ENCODE data around the gene FCER1A. TPM values are rescaled to one million over a fixed set of nuclear protein-coding genes. Genes with fewer than 3 reads are reported as not detected.
"Not testable (repeated sequence)": the region's sequence is repeated elsewhere in the genome, so short reads cannot be mapped to it uniquely, and the experiment has no call there.

FCER1A gene
- total and polyA plus RNA-seq, 2 donors (not counting 1 experiment from before 2014, with no cell fraction given): not detected

DNA sequence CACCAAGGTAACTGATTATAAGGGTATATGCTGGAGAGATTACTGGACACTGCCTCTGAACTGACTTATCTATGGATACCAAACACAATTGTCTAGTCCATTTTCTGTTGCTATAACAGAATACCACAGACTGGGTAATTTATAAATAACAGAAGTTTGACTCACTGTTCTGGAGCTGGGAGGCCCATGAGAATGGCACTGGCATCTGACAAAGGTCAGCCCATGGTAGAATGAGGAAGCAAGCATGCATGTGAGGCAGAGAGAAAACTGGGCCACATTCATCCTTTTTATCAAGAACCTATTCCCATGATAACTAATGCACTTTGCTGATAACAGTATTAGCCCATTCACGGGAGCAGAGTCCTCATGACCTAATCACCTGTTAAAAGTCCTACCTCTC, 37.4 kb downstream of the FCER1A start:
- Histone ChIP-seq H3K9ac (ENCODE audit: insufficient read depth, low read length) (no peak overlapping the region), H3K36me3 (ENCODE audit: control insufficient read depth, insufficient read depth, low read length) (no peaks in the 10 kb centered on the region), H3K27me3 (ENCODE audit: control insufficient read depth, insufficient read depth, low read length) (no peaks in the 10 kb centered on the region), H2AFZ (ENCODE audit: low read length) (no peak overlapping the region), H4K20me1 (ENCODE audit: control insufficient read depth, extremely low read depth, insufficient read depth, low read length) (no peaks in the 10 kb centered on the region), H3K9me3 (ENCODE audit: control insufficient read depth, insufficient read depth, low read depth, low read length) (no peaks in the 10 kb centered on the region), H3K27ac (ENCODE audit: insufficient read depth, low read length) (no peak overlapping the region), H3K79me2 (ENCODE audit: control insufficient read depth, insufficient read depth, low read length) (no peaks in the 10 kb centered on the region), H3K4me2 (ENCODE audit: extremely low read depth, insufficient read depth, low read length) (no peak overlapping the region), H3K4me1 (ENCODE audit: control insufficient read depth, extremely low read depth, insufficient read depth, low read length) (no peaks in the 10 kb centered on the region), H3K4me3 (replicated peaks in 1 of 4; ENCODE audit: control extremely low read depth in 1 of 4, insufficient read depth in 1 of 4, low read depth in 3 of 4, low read length in 4 of 4) (no peak overlapping the region)
- DNase-seq (ENCODE audit: low read depth in 2 of 2): no peak
- TF ChIP-seq, protein P1, sequence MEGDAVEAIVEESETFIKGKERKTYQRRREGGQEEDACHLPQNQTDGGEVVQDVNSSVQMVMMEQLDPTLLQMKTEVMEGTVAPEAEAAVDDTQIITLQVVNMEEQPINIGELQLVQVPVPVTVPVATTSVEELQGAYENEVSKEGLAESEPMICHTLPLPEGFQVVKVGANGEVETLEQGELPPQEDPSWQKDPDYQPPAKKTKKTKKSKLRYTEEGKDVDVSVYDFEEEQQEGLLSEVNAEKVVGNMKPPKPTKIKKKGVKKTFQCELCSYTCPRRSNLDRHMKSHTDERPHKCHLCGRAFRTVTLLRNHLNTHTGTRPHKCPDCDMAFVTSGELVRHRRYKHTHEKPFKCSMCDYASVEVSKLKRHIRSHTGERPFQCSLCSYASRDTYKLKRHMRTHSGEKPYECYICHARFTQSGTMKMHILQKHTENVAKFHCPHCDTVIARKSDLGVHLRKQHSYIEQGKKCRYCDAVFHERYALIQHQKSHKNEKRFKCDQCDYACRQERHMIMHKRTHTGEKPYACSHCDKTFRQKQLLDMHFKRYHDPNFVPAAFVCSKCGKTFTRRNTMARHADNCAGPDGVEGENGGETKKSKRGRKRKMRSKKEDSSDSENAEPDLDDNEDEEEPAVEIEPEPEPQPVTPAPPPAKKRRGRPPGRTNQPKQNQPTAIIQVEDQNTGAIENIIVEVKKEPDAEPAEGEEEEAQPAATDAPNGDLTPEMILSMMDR (conservative IDR thresholded peaks at IDR 0.05 in 1 of 2, IDR thresholded peaks at IDR 0.05 in 1 of 2; ENCODE audit: low read depth in 1 of 2, low read length in 2 of 2): no peak
- no peak for TF ChIP-seq EZH2 (IDR thresholded peaks at IDR 0.05; ENCODE audit: low read length, missing control alignments)

DNA sequence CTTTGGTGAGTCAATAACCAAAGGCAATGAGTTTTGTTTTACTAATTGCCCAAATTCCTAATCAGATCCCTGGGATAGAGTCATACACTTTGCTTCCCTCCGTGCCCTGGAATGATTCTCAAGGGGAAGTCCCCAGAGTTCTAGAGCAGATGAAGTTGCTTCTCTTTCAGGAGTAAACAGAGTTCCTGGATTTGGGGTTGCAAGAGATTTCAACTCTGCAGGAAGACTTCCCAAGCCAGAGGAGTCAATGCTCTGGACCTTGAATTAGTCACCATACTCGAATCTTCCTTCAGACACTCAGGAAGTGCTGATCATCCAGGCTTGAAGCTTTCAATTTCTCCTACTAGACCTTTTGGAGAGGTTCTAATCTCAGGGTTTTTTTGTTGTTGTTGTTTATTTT, 39.6 kb downstream of the FCER1A start:
- Histone ChIP-seq H3K36me3 (ENCODE audit: control insufficient read depth, insufficient read depth, low read length) (no peaks in the 10 kb centered on the region), H3K9me3 (ENCODE audit: control insufficient read depth, insufficient read depth, low read depth, low read length) (no peaks in the 10 kb centered on the region), H3K79me2 (ENCODE audit: control insufficient read depth, insufficient read depth, low read length) (no peaks in the 10 kb centered on the region), H3K4me1 (ENCODE audit: control insufficient read depth, extremely low read depth, insufficient read depth, low read length) (no peaks in the 10 kb centered on the region), H3K4me3 (replicated peaks in 1 of 4; ENCODE audit: control extremely low read depth in 1 of 4, insufficient read depth in 1 of 4, low read depth in 3 of 4, low read length in 4 of 4) (no peak overlapping the region), H2AFZ (ENCODE audit: low read length) (no peak overlapping the region), H3K4me2 (ENCODE audit: extremely low read depth, insufficient read depth, low read length) (no peak overlapping the region), H3K27me3 (ENCODE audit: control insufficient read depth, insufficient read depth, low read length) (no peaks in the 10 kb centered on the region), H3K27ac (ENCODE audit: insufficient read depth, low read length) (no peak overlapping the region), H3K9ac (ENCODE audit: insufficient read depth, low read length) (no peak overlapping the region), H4K20me1 (ENCODE audit: control insufficient read depth, extremely low read depth, insufficient read depth, low read length) (no peaks in the 10 kb centered on the region)
- no peak for DNase-seq (ENCODE audit: low read depth in 2 of 2)
- TF ChIP-seq, protein P1 (conservative IDR thresholded peaks at IDR 0.05 in 1 of 2, IDR thresholded peaks at IDR 0.05 in 1 of 2; ENCODE audit: low read depth in 1 of 2, low read length in 2 of 2): no peak
- no peak for TF ChIP-seq EZH2 (IDR thresholded peaks at IDR 0.05; ENCODE audit: low read length, missing control alignments)

DNA sequence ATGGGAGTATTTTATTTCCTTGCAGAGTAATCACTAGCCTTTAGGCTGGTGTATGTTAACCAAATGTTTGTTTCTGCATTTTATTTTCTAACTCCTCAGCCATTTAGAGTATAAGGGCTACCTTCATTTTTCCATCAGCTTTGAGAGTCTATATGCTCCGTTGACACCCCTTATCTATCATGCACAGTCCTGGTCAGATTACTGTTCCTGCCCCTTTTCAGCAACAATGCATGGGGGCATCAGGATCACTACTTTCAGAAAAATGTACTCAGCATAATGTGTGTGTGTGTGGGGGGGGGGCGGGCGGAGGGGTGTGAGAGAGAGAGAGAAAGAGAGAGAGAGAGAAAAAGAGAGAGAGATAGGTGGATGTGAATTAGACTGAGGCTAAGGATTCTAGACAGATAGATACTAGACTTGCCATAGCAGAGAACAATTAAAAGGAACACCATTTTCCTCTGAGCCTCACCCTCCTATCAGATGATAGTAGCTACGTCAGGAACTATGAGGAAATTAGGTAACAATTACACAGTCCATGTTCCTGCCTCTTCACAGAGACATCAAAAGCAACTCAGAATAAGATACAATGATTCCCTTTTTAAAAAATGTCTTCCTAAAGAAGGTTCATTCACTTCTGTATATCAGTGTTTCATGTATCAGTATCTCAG, 40.8 kb downstream of the FCER1A start:
- H3K4me3 ChIP-seq (replicated peaks in 1 of 4; ENCODE audit: control extremely low read depth in 1 of 4, insufficient read depth in 1 of 4, low read depth in 3 of 4, low read length in 4 of 4): no peak overlapping the region
- H3K4me1 ChIP-seq (ENCODE audit: control insufficient read depth, extremely low read depth, insufficient read depth, low read length): no peaks in the 10 kb centered on the region
- TF ChIP-seq, protein P1 (conservative IDR thresholded peaks at IDR 0.05 in 1 of 2, IDR thresholded peaks at IDR 0.05 in 1 of 2; ENCODE audit: low read depth in 1 of 2, low read length in 2 of 2): no peak
- TF ChIP-seq EZH2 (IDR thresholded peaks at IDR 0.05; ENCODE audit: low read length, missing control alignments): no peak
- H3K79me2 ChIP-seq (ENCODE audit: control insufficient read depth, insufficient read depth, low read length): no peaks in the 10 kb centered on the region
- H3K9ac ChIP-seq (ENCODE audit: insufficient read depth, low read length): no peak overlapping the region
- H4K20me1 ChIP-seq (ENCODE audit: control insufficient read depth, extremely low read depth, insufficient read depth, low read length): no peaks in the 10 kb centered on the region
- no peaks in the 10 kb centered on the region for H3K27me3 ChIP-seq (ENCODE audit: control insufficient read depth, insufficient read depth, low read length)
- no peak overlapping the region for H2AFZ ChIP-seq (ENCODE audit: low read length)
- DNase-seq (ENCODE audit: low read depth in 2 of 2): no peak
- no peak overlapping the region for H3K4me2 ChIP-seq (ENCODE audit: extremely low read depth, insufficient read depth, low read length)
- no peaks in the 10 kb centered on the region for H3K36me3 ChIP-seq (ENCODE audit: control insufficient read depth, insufficient read depth, low read length)
- H3K27ac ChIP-seq (ENCODE audit: insufficient read depth, low read length): no peak overlapping the region
- no peaks in the 10 kb centered on the region for H3K9me3 ChIP-seq (ENCODE audit: control insufficient read depth, insufficient read depth, low read depth, low read length)

DNA sequence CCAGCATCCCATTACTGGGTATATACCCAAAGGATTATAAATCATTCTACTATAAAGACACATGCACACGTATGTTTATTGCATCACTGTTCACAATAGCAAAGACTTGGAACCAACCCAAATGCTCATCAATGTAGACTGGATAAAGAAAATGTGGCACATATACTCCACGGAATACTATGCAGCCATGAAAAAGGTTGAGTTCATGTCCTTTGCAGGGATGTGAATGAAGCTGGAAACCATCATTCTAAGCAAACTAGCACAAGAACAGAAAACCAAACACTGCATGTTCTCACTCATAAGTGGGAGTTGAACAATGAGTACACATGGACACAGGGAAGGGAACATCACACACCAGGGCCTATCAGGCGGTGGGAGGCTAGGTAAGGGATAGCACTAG, 47.2 kb downstream of the FCER1A start:
- H3K27ac ChIP-seq (ENCODE audit: insufficient read depth, low read length); H3K4me2 ChIP-seq (ENCODE audit: extremely low read depth, insufficient read depth, low read length); H3K79me2 ChIP-seq (ENCODE audit: control insufficient read depth, insufficient read depth, low read length); H3K4me3 ChIP-seq (replicated peaks in 1 of 4; ENCODE audit: control extremely low read depth in 1 of 4, insufficient read depth in 1 of 4, low read depth in 3 of 4, low read length in 4 of 4); DNase-seq (ENCODE audit: low read depth in 2 of 2); H3K9me3 ChIP-seq (ENCODE audit: control insufficient read depth, insufficient read depth, low read depth, low read length); H3K4me1 ChIP-seq (ENCODE audit: control insufficient read depth, extremely low read depth, insufficient read depth, low read length); H2AFZ ChIP-seq (ENCODE audit: low read length); H3K27me3 ChIP-seq (ENCODE audit: control insufficient read depth, insufficient read depth, low read length); H3K36me3 ChIP-seq (ENCODE audit: control insufficient read depth, insufficient read depth, low read length); H4K20me1 ChIP-seq (ENCODE audit: control insufficient read depth, extremely low read depth, insufficient read depth, low read length); H3K9ac ChIP-seq (ENCODE audit: insufficient read depth, low read length): not testable (repeated sequence)

All from fibroblast of lung (primary cell).